G401.6 (cell line): ENCODE data around the gene PCDH8.

ENCODE experiments used
- FAIRE-seq: peaks from 2 replicates; lab custom pipeline; 2012; peaks lifted over from hg19 to GRCh38; lab: Jason Lieb, UNC

The PCDH8 gene

GRCh38 chr13:52810526-52810925 is 37.9 kb downstream of the PCDH8 start:
- no peak for FAIRE-seq

- FAIRE-seq = no peak
These were observed 38.4 kb downstream of the PCDH8 start for GRCh38 chr13:52810011-52810410.

GRCh38 chr13:52809310-52809769 is 39.1 kb downstream of the PCDH8 start:
- FAIRE-seq = no peak

GRCh38 chr13:52808842-52809219 is 39.6 kb downstream of the PCDH8 start:
- FAIRE-seq = no peak

GRCh38 chr13:52806029-52806428 is 42.4 kb downstream of the PCDH8 start:
- no peak for FAIRE-seq

- FAIRE-seq = no peak
These were observed 44.2 kb downstream of the PCDH8 start for GRCh38 chr13:52804202-52804641.

GRCh38 chr13:52800856-52801255 is 47.6 kb downstream of the PCDH8 start:
- FAIRE-seq = no peak

GRCh38 chr13:52798770-52799430 is 49.5 kb downstream of the PCDH8 start:
- no peak for FAIRE-seq

- no peak for FAIRE-seq
These were observed 51.3 kb downstream of the PCDH8 start for GRCh38 chr13:52797176-52797575.

GRCh38 chr13:52794589-52794988 is 53.9 kb downstream of the PCDH8 start:
- no peak for FAIRE-seq

GRCh38 chr13:52793515-52794061 is 54.9 kb downstream of the PCDH8 start:
- no peak for FAIRE-seq
